ENCODE results near the gene TMED7.

TMED7 gene

DNA sequence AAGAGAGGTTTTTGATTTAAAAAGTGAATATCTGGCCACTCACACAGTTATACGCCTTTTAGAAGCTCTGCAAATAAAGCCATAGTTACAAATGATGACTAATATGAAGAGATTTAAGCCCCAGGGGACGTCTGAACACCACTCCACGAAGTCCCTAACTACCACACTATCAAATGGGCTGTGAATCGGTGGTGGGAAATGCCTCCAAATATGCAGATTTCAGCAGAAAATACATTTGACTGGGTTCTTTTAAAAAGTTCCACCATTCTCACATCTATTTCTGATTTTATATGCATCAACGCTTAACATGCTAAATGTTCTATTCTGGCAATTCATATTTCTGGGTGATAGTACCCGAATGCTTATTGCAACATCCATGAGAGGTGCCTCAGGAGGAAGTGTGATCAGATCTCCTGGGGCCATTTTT, 46.1 kb downstream of the TMED7 start:
- H3K4me3 ChIP-seq (ENCODE audit: low read depth in 1 of 2, low read length in 2 of 2): no peak overlapping the region
- no peak overlapping the region for H3K9ac ChIP-seq (ENCODE audit: low read length)
- no peak overlapping the region for H3K27ac ChIP-seq (ENCODE audit: low read depth, low read length)
- no peaks in the 10 kb centered on the region for H3K36me3 ChIP-seq (ENCODE audit: insufficient read depth, low read length)
- no peaks in the 10 kb centered on the region for H3K9me3 ChIP-seq (ENCODE audit: low read length)
- no peaks in the 10 kb centered on the region for H3K4me1 ChIP-seq (ENCODE audit: insufficient read depth, low read length)
- no peaks in the 10 kb centered on the region for H3K27me3 ChIP-seq (ENCODE audit: control insufficient read depth in 1 of 2, insufficient read depth in 2 of 2, low read length in 2 of 2)

DNA sequence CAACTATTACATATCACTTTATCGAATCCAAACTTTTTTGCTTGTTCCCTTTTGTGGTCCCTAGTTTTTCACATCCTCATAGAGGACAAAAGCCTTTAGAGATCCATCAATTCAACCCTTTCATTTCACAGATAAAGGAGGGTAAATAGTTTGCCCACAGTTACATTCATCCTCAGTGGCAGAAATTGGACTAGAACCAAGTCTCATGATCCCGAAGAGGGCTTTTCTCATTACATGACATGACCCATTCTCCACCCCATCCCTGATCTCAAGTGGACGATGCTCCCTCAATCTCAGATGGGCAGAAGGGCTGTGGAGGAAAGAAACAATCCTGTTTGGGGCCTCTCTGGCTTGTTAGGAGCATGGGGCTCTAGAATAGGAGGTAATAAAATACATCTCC, 46.6 kb downstream of the TMED7 start:
- Histone ChIP-seq H3K27me3 (ENCODE audit: control insufficient read depth in 1 of 2, insufficient read depth in 2 of 2, low read length in 2 of 2) (no peaks in the 10 kb centered on the region), H3K9ac (ENCODE audit: low read length) (no peak overlapping the region), H3K27ac (ENCODE audit: low read depth, low read length) (no peak overlapping the region), H3K4me3 (ENCODE audit: low read depth in 1 of 2, low read length in 2 of 2) (no peak overlapping the region), H3K9me3 (ENCODE audit: low read length) (no peaks in the 10 kb centered on the region), H3K4me1 (ENCODE audit: insufficient read depth, low read length) (no peaks in the 10 kb centered on the region), H3K36me3 (ENCODE audit: insufficient read depth, low read length) (no peaks in the 10 kb centered on the region)

DNA sequence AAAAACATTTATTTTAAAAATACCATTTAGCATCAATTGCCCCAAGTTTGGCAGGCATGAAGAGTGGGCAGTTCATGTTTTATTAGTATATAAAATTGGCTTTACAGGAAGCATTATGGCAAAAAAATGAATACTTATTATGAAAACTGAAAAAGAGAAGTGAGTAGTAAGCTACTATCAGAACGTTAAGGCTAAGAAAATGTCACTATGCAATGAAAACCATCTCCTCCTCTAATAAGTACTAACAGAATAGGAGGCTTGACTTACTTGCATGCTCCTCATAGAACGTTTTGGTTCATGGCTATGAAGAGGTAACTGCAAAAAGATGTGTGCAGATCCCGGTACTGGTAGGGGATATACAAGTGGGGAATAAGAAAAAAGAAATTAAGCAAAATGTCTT, 47.2 kb downstream of the TMED7 start:
- Histone ChIP-seq H3K4me3 (ENCODE audit: low read depth in 1 of 2, low read length in 2 of 2) (no peak overlapping the region), H3K27ac (ENCODE audit: low read depth, low read length) (no peak overlapping the region), H3K4me1 (ENCODE audit: insufficient read depth, low read length) (no peaks in the 10 kb centered on the region), H3K36me3 (ENCODE audit: insufficient read depth, low read length) (no peaks in the 10 kb centered on the region), H3K9ac (ENCODE audit: low read length) (no peak overlapping the region), H3K9me3 (ENCODE audit: low read length) (no peaks in the 10 kb centered on the region), H3K27me3 (ENCODE audit: control insufficient read depth in 1 of 2, insufficient read depth in 2 of 2, low read length in 2 of 2) (no peaks in the 10 kb centered on the region)

DNA sequence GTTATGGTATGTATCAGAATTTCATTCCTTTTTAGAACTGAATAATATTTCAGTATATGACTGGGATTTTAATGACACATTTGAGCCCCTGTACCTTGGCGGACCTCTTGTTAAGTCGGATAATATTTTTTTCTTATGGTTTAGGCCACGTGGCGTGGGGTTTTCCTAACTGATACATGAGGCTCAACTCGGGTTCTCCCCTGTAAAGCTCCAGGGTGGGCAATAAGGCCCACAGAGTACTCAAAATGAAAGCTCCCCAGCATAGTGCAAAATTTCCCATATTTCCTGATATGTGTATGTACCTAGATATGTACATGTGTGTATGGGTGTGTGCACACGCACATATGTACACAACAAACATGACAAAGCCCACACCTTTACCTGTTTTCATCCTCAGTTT, 48.1 kb downstream of the TMED7 start:
- Histone ChIP-seq H3K9ac (ENCODE audit: low read length) (no peak overlapping the region), H3K27ac (ENCODE audit: low read depth, low read length) (no peak overlapping the region), H3K27me3 (ENCODE audit: control insufficient read depth in 1 of 2, insufficient read depth in 2 of 2, low read length in 2 of 2) (no peaks in the 10 kb centered on the region), H3K9me3 (ENCODE audit: low read length) (no peaks in the 10 kb centered on the region), H3K4me3 (ENCODE audit: low read depth in 1 of 2, low read length in 2 of 2) (no peak overlapping the region), H3K36me3 (ENCODE audit: insufficient read depth, low read length) (no peaks in the 10 kb centered on the region), H3K4me1 (ENCODE audit: insufficient read depth, low read length) (no peaks in the 10 kb centered on the region)

DNA sequence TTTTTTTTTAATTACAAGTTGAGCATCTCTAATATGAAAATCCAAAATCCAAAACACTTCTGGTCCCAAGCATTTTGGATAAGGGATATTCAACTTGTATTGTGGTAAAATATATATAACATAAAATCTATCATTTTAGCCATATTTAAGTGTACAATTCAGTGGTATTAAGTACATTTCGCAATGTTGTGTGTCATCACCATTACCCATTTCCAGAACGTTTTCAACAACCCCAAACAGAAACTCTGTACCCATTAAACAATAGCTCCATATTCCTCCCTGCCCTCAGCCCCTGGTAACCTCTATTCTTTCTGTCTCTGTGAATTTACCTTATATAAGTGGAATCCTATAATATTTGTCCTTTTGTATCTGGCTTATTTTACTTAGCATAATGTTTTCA, 48.5 kb downstream of the TMED7 start:
- H3K9ac ChIP-seq (ENCODE audit: low read length): no peak overlapping the region
- no peaks in the 10 kb centered on the region for H3K27me3 ChIP-seq (ENCODE audit: control insufficient read depth in 1 of 2, insufficient read depth in 2 of 2, low read length in 2 of 2)
- no peak overlapping the region for H3K27ac ChIP-seq (ENCODE audit: low read depth, low read length)
- no peaks in the 10 kb centered on the region for H3K36me3 ChIP-seq (ENCODE audit: insufficient read depth, low read length)
- H3K9me3 ChIP-seq (ENCODE audit: low read length): no peaks in the 10 kb centered on the region
- no peak overlapping the region for H3K4me3 ChIP-seq (ENCODE audit: low read depth in 1 of 2, low read length in 2 of 2)
- no peaks in the 10 kb centered on the region for H3K4me1 ChIP-seq (ENCODE audit: insufficient read depth, low read length)

DNA sequence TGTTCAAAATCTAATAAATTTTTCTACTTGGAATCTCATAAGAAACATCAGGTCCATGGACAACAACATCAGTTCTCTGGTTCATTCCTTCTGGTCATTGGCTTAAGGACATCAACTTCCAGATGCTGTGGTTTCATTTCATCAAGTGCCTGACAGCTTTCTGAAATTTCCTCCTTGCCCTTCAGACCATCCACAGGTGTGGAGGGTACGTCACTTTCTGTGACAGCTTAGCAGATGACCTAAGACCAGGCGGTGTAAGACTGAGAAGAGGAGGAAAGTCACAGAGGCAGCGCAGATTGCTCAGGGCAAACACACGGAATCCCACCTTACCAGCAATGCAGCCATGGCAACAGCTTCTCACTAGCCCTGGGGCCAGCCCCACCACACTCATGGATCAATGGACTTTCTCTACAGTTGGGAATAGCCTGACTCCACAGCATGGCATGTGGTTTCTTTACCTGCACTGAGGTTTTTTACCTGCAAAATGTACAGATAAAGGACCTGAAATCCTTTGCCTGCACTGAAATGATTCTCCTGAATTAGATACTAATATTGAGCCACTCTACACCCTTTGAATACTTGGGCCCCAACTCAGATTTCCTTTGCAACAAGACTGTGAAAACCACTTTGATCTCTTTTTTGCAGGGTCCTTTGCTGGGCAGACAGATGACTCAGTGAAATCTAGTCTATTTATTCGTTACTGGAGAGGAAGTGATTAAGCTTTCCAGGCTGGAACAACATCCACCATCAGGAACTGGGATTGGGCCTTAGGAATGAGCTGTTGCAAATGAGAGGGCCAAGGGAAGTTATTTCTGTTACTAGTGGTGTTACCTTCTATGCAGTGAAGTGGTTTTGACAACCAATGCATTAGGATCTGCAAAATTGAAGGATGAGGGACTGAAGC, 50.4 kb downstream of the TMED7 start:
- no peak overlapping the region for H3K27ac ChIP-seq (ENCODE audit: low read depth, low read length)

DNA sequence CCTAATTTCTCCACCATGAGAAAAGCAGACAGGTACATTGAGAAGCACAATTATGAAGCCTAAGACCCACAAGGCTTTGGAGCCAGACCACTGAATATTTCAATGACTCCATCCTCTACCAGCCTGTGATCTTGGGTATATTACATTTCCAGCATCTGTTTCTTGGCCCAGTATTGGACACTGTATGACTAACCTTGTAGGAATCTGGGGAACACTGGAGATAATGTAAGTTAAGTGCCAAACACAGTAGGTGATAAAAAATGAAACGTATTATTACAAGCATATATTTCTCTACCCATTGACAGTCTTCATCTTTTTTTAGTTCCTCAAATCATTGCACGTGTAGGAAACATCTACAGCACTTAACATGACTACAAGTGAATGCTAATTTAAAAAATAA, 52.7 kb downstream of the TMED7 start:
- Histone ChIP-seq H3K36me3 (ENCODE audit: insufficient read depth, low read length) (no peaks in the 10 kb centered on the region), H3K27me3 (ENCODE audit: control insufficient read depth in 1 of 2, insufficient read depth in 2 of 2, low read length in 2 of 2) (no peaks in the 10 kb centered on the region), H3K9ac (ENCODE audit: low read length) (no peak overlapping the region), H3K27ac (ENCODE audit: low read depth, low read length) (no peak overlapping the region), H3K4me1 (ENCODE audit: insufficient read depth, low read length) (no peaks in the 10 kb centered on the region), H3K4me3 (ENCODE audit: low read depth in 1 of 2, low read length in 2 of 2) (no peak overlapping the region), H3K9me3 (ENCODE audit: low read length) (no peaks in the 10 kb centered on the region)

More for the DNA sequence above, 50.4 kb downstream of the TMED7 start:
- no peaks in the 10 kb centered on the region for H3K36me3 ChIP-seq (ENCODE audit: insufficient read depth, low read length)
- no peak overlapping the region for H3K4me3 ChIP-seq (ENCODE audit: low read depth in 1 of 2, low read length in 2 of 2)
- no peak overlapping the region for H3K9ac ChIP-seq (ENCODE audit: low read length)
- no peaks in the 10 kb centered on the region for H3K9me3 ChIP-seq (ENCODE audit: low read length)
- H3K27me3 ChIP-seq (ENCODE audit: control insufficient read depth in 1 of 2, insufficient read depth in 2 of 2, low read length in 2 of 2): no peaks in the 10 kb centered on the region
- no peaks in the 10 kb centered on the region for H3K4me1 ChIP-seq (ENCODE audit: insufficient read depth, low read length)

DNA sequence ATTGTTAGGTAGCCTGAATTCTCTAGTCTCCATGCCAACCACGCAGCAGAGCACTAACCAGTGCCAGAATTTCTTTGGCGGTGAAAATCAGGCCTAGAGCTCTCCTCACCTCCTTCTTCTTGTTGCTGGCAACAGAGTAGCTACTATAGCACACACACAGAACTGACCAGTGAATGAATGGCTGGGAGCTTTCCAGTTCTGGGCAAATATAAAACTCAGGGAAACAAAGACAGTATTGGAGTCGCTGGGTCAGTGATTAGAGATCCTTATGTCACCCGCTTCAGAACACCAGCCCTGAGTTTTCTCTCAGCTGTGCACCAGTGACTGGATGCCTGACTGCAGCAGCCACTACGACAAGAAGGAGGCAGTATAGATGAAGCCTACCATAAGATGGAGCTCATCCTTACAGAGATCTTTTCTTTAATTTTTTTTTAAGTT, 54.4 kb downstream of the TMED7 start:
- Histone ChIP-seq H3K27me3 (ENCODE audit: control insufficient read depth in 1 of 2, insufficient read depth in 2 of 2, low read length in 2 of 2) (no peaks in the 10 kb centered on the region), H3K9ac (ENCODE audit: low read length) (no peak overlapping the region), H3K4me3 (ENCODE audit: low read depth in 1 of 2, low read length in 2 of 2) (no peak overlapping the region), H3K4me1 (ENCODE audit: insufficient read depth, low read length) (no peaks in the 10 kb centered on the region), H3K27ac (ENCODE audit: low read depth, low read length) (no peak overlapping the region), H3K9me3 (ENCODE audit: low read length) (no peaks in the 10 kb centered on the region), H3K36me3 (ENCODE audit: insufficient read depth, low read length) (no peaks in the 10 kb centered on the region)

DNA sequence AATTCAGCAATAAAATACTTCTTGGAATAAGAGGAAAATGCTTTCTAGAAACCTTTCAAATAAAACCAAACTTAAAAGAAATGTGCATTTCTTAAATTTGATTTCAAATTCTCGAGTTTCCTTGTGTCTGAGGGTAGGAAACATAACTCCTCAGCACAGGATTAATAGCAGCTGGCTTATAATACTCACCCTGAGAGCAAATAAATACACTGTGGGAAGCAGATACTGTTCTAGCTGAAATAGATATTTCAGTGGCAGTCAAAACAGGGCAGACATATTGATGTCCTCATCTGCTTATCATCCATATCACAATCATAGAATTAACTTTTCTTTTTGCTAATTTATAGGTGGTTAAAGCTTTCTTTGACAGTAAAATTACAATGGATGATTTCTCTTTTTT, 57.2 kb downstream of the TMED7 start:
- H3K27me3 ChIP-seq (ENCODE audit: control insufficient read depth in 1 of 2, insufficient read depth in 2 of 2, low read length in 2 of 2): no peaks in the 10 kb centered on the region
- no peaks in the 10 kb centered on the region for H3K9me3 ChIP-seq (ENCODE audit: low read length)
- no peak overlapping the region for H3K9ac ChIP-seq (ENCODE audit: low read length)
- no peak overlapping the region for H3K27ac ChIP-seq (ENCODE audit: low read depth, low read length)
- H3K4me1 ChIP-seq (ENCODE audit: insufficient read depth, low read length): no peaks in the 10 kb centered on the region
- no peak overlapping the region for H3K4me3 ChIP-seq (ENCODE audit: low read depth in 1 of 2, low read length in 2 of 2)
- H3K36me3 ChIP-seq (ENCODE audit: insufficient read depth, low read length): no peaks in the 10 kb centered on the region

DNA sequence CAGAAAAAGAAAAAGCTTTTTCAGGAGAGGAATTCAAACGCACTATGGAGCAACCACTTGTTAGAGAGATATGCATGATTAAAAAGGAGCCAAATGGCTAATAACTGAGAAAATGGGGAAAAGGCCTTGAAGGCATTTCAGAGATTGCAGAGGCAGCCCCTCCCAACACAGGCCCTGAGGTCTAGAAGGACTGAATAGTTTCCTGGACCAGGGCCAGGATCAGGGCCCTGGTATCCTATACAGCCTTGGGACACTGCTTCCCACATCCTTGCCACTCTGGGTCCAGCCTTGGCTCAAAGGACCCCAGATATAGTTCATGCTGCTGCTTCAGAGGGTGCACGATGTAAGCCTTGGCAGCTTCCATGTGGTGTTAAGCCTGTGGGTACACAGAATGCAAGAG, 60.6 kb downstream of the TMED7 start:
- Histone ChIP-seq H3K9ac (ENCODE audit: low read length) (no peak overlapping the region), H3K36me3 (ENCODE audit: insufficient read depth, low read length) (no peaks in the 10 kb centered on the region), H3K27me3 (ENCODE audit: control insufficient read depth in 1 of 2, insufficient read depth in 2 of 2, low read length in 2 of 2) (no peaks in the 10 kb centered on the region), H3K4me3 (ENCODE audit: low read depth in 1 of 2, low read length in 2 of 2) (no peak overlapping the region), H3K27ac (ENCODE audit: low read depth, low read length) (no peak overlapping the region), H3K4me1 (ENCODE audit: insufficient read depth, low read length) (no peaks in the 10 kb centered on the region), H3K9me3 (ENCODE audit: low read length) (no peaks in the 10 kb centered on the region)
